ENCODE data around the gene PRR9.
"Not testable (repeated sequence)": the region's sequence is repeated elsewhere in the genome, so short reads cannot be mapped to it uniquely, and the experiment has no call there.

PRR9 gene

GRCh38 chr1:153229076-153229829 lies 11.9 kb downstream of the PRR9 start:
- DNase-seq (ENCODE audit: low read depth): not testable (repeated sequence)

DNA sequence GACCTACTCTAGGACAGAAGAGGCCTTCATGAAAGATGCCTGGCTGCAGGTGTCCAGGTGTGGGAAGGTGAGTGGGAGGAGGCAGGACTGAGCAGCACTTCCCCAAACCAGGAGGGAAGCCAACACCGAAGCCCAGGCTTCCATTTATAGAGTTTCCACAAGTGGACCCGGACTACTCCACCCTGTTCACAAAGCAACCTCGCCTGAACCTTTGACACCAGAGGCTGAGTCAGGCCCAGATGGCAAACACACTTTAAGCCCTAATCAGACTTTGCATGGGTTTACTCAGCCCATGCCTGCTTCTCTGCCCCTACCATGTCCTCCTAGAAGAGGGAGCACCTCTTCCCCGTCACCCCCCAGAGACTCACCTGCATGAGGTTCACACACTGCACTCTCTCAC lies 14.0 kb downstream of the PRR9 start:
- DNase-seq (ENCODE audit: low read depth): no peak

GRCh38 chr1:153231785-153232184 lies 14.4 kb downstream of the PRR9 start:
- no peak for DNase-seq (ENCODE audit: low read depth)

DNA sequence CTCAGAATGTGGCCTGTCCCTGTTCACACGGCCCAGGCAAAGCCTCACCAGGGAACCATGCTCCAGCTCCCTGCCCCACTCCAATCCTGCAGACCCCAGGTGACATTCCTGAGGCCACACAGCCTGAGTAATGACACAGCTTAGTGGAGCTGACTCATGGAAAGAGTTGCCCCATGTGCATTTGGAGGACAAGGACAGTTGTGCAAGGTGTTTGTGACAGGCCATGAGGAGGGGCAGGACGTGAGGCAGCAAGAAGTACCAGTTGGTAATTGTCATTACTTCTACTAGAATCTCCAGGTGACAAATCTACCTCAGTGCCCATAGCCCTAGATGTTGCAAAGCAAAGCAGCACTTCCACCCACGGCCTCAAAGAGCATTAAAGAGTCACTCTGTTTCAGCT lies 15.2 kb downstream of the PRR9 start:
- DNase-seq (ENCODE audit: low read depth): no peak

DNA sequence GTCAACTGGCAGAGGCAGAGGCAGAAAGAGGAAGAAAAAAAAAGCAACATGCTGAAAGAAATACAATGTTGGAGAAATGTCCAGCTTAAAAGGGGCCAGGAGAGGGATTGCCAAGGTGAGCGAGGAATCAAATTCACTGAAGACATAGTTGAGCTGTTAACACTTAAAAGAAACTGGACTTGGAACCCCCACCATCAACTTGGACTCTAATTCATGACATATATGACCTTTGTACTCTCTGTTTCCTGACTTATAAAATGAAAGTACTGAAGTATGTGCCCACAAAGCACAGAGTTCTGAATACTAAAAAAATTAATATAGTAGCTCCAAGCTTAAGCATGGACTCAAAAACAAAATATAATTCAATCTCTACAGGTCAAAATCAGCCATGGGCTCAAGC lies 16.1 kb downstream of the PRR9 start:
- no peak for DNase-seq (ENCODE audit: low read depth)

- DNase-seq (ENCODE audit: low read depth): no peak
Observed at GRCh38 chr1:153238527-153238926, 21.1 kb downstream of the PRR9 start.

GRCh38 chr1:153242160-153242559 lies 24.8 kb downstream of the PRR9 start:
- DNase-seq (ENCODE audit: low read depth): no peak

- DNase-seq (ENCODE audit: low read depth): no peak
Observed at GRCh38 chr1:153245466-153245865, 28.1 kb downstream of the PRR9 start.

- no peak for DNase-seq (ENCODE audit: low read depth)
Observed at GRCh38 chr1:153246018-153246417, 28.6 kb downstream of the PRR9 start.

DNA sequence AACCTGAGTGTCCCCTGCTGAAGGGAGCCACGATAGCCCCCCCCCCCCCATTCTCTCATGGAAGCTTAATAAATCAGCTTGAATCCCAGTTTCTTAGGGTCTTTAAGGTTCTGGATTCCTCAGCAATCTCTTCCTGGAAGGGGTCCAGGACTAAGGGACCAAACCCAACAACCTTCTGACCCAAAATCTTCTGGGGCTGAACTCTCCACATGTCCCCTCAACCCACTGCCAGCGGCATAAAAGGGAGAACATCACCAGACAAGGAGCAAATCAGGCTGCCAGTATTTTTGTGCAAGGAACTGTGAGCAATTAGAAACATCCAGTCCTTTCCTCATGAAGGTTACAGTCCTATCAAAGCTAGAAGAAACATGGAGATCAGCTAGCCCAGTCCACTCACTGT lies 29.4 kb downstream of the PRR9 start:
- DNase-seq (ENCODE audit: low read depth): no peak

DNA sequence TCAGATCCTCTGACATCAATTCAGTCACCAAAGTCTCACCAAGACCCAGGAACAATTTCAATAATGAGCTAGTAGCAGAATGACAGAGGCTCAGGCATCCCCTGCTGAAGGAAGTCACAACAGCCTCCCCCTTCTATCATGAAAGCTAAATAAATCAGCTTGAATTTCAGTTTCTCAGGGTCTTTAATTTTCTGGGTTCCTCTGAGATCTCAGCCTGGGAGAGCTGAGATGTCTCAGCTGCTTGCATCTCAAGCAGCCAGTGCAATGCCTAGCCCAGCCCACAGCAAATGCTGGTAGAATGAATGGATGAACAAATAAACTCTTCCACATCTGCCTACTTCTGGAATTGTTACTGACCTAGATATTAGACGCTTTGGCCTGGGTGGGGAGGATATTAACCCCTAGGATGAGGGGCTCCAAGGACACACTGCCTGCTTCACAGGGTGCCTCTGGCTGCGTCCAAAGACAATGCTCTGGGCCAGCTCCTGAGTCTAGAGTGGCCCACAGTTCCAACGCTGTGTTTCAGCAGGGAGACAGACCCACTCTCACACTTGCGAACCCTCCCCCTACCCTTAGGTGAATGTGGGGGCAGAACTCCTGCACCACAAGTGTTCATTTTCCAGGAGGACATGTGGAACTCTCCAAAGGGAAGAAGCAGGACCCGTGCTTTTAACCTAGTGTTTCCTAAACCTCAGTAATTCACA lies 30.9 kb downstream of the PRR9 start:
- DNase-seq (ENCODE audit: low read depth): no peak

DNA sequence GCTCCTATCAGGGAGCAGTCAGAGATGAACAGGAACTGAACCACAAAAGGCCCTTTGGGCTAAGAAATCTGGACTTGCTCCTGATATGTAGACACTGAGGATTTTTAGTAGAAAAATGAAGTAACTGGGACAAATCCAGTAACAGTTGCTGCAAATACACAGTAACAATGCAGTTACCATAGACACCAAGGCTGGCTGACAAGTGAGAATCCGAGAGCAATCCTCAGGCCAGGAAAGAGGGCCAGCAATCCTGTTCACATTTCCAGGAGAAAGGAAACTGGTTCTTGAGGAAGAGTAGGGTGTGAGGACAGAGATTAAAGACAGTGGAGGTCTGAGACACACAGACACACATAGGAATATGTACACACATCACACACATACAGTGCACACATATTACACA lies 32.8 kb downstream of the PRR9 start:
- no peak for DNase-seq (ENCODE audit: low read depth)

DNA sequence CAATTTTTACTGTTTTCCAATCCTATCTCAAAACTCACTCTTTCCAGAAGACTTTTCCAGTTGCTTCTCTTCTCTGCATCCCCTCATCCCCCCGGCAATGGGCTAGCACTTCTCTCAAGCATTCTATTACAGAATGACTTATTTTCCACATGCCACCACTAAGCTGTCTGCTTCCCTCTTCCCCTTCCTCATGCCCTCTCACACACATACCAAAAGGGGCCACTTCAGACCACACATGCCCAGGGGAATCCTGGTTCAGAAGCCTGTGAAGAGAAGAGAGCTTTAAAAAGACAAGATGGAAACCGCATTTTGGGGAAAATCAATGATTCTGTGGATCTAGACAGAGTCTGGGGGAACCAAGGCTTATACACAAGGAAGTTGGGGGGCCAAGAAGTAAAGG lies 33.7 kb downstream of the PRR9 start:
- DNase-seq (ENCODE audit: low read depth): no peak

DNA sequence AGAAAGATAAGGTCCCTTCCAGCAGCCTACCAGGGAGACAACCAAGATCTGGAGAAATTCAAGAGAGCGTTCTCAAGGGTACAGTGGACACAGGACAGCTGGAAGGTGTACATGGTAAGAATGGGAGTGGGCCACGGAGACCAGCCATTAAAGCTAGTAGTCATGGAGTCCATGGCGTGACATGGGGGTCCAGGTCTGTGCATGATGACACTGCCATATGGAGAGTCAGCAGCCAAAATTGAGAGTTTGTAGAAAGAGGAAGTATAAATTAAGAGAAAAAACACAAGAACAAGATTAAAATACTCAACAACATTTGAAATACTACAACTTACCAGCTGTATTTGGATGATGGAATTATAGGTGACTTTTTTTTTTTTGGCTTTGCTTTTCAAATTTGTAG lies 34.2 kb downstream of the PRR9 start:
- DNase-seq (ENCODE audit: low read depth): no peak

DNA sequence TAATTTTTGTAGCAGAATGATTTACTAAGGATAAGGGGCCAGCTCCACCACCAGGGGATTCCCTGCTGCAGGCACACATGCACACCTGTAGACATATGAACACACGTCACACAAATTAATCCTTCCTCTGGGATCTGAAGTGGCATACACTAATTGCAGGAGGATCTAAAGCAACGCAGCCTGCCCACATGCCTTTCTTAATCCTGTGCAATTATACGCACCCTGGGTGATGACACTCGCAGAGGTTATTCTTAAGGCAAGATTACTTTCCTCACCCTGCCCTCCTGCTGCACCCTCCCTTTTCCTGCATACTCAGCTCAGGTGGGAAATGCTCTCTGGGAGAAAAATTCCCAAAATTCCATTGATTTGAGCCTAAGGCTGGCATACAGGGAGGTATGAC lies 34.6 kb downstream of the PRR9 start:
- no peak for DNase-seq (ENCODE audit: low read depth)

DNA sequence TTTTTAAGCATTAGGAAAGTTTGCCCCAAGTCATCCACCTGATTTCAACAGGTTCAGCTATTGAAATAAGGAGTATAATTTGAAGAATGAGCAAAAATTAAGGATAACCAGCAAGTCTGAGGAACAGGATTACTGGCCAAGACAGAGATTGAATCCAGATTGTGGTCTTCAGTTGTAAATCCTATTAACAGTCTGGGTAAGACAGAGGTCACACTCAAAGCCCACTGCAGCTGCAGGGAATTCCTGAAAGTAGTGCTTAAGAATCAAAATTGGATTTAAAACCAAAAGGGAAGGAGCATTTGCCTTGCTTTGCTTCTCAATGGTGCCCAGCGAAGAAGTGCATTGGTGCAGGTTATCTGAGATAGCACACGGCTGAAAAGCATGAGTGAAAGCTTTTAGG lies 35.7 kb downstream of the PRR9 start:
- DNase-seq (ENCODE audit: low read depth): no peak

GRCh38 chr1:153253693-153254092 lies 36.3 kb downstream of the PRR9 start:
- no peak for DNase-seq (ENCODE audit: low read depth)

DNA sequence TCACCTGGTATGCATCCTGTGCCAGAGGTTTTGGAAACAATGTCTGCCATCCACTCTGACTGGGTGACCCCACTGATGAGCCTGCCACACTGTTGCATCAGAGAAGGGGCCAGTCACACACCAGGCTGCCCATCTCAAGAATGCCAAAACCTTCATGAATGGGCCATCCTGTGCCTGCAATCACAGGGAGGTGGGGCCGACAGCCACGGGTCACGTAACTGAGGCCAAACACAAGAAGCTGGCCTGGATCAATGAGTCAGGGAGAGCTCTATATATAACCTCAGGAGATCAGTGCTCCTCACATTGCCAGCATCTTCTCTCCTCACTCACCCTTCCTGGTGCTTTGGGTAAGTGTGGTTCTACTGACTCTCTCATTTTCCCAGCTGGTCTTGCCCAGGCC lies 42.0 kb downstream of the PRR9 start, which contains the start of gene LORICRIN:
TSS of gene LORICRIN (plus strand) at position 301 of the 400 bp plus-strand sequence. CDS start 1,263 bp downstream, outside the sequence.
- no peak for DNase-seq (ENCODE audit: low read depth)

- DNase-seq (ENCODE audit: low read depth): peak; percentile 1
Observed at GRCh38 chr1:153260585-153261280, 43.3 kb downstream of the PRR9 start.

DNA sequence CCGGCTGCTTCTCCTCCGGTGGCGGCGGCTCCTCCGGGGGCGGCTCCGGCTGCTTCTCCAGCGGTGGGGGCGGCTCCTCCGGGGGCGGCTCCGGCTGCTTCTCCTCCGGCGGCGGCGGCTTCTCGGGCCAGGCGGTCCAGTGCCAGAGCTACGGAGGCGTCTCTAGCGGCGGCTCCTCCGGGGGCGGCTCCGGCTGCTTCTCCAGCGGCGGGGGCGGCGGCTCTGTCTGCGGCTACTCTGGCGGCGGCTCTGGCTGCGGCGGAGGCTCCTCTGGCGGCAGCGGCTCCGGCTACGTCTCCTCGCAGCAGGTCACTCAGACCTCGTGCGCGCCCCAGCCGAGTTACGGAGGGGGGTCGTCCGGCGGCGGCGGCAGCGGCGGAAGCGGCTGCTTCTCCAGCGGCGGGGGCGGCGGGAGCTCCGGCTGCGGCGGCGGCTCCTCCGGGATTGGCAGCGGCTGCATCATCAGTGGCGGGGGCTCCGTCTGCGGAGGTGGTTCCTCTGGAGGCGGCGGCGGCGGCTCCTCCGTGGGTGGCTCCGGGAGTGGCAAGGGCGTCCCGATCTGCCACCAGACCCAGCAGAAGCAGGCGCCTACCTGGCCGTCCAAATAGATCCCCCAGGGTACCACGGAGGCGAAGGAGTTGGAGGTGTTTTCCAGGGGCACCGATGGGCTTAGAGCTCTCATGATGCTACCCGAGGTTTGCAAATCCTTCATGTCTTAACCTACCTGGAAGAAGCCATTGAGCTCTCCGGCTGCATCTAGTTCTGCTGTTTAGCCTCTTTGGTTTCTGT lies 44.1 kb downstream of the PRR9 start:
- peak; percentile 2 for DNase-seq (ENCODE audit: low read depth)

DNA sequence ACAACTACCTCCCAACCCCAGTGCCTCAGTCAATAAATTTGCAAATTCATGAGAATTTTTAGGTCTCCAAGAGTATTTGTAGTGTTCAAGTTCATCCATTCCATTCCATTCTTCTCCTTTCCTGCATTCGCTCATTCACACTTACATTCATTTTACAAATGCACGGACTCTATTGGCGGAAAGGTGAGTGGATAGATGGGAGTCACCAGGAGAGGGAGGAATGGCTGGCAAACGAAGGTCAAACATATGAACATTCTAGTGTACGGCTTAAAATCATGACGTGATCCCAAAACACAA lies 44.6 kb downstream of the PRR9 start:
- DNase-seq (ENCODE audit: low read depth): no peak

DNA sequence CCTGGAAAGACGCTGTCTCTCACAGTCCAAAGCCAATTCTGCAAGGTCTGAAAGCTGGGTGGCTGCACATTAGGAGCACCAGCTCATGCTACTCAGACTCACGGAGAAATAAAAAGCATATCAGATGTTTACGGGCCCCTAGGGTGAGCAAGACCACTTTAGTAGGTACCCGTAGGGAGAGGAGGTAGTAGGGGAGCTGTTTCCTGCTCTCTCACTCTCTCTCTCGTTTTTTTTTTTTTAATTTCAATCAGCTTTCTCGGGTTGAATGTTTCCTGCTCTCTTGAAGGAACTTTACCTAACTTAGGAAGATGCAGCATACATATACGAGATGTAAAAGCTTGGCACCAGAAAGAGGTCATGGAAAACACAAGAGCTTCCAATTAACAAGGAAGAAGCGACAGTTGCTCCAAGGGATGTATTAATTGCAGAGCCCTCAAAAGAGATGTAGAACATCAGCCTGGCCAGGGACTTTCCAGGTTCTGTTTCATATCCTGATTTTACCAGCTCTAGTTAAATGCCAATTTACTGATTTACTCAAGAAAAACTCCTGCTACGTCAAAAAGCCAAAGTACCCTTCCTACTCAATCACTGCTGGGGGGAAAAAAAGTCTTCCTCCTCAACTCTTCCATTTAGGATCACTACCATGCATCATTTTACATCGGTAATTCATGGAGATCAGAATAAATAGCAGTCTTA lies 45.2 kb downstream of the PRR9 start:
- no peak for DNase-seq (ENCODE audit: low read depth)

All from activated T-helper 1 cell treated with Interleukin-2 at 50 U/mL for 16 hours (primary cell).